MM.1S (cell line): ENCODE data around the gene FBLIM1.

Experiments
- DNase-seq: peaks from one replicate; pipeline ENCODE4 v3.0.0-alpha.2; 2015
- H2AFZ ChIP-seq: fragments of 300-600 bp; sonication (generic); 2 replicates; pipeline ENCODE4 v1.6.0; 2016; ENCODE audit warnings: antibody characterized with exemption, low read length
- H3F3A ChIP-seq: fragments of 300-600 bp; sonication (generic); 2 replicates; pipeline ENCODE4 v1.6.1; 2016; ENCODE audit warnings: mild to moderate bottlenecking, antibody characterized with exemption, low read length, moderate library complexity, mixed read lengths; ENCODE audit not compliant: insufficient read depth
- H3K27ac ChIP-seq: fragments of 300-600 bp; sonication (generic); 2 replicates; pipeline ENCODE4 v1.5.1; 2016; ENCODE audit warnings: mild to moderate bottlenecking, low read length
- H3K27me3 ChIP-seq: fragments of 300-600 bp; sonication (generic); replicated peaks from 2 replicates; pipeline ENCODE4 v1.6.0; 2016; ENCODE audit warnings: low read length; ENCODE audit not compliant: insufficient read depth
- H3K36me3 ChIP-seq: fragments of 300-600 bp; sonication (generic); replicated peaks from 2 replicates; pipeline ENCODE4 v1.6.1; 2016; ENCODE audit warnings: mild to moderate bottlenecking, low read length, mixed read lengths; ENCODE audit not compliant: insufficient read depth
- H3K4me1 ChIP-seq: fragments of 300-600 bp; sonication (generic); 2 replicates; pipeline ENCODE4 v1.6.1; 2016; ENCODE audit warnings: low read length, mixed read lengths
- H3K4me2 ChIP-seq: fragments of 300-600 bp; sonication (generic); 2 replicates; pipeline ENCODE4 v1.6.0; 2016; ENCODE audit warnings: low read depth, low read length
- H3K4me3 ChIP-seq: fragments of 300-600 bp; sonication (generic); 2 replicates; pipeline ENCODE4 v1.5.1; 2016; ENCODE audit warnings: low read length, mixed read lengths
- H3K79me2 ChIP-seq: fragments of 300-600 bp; sonication (generic); 2 replicates; pipeline ENCODE4 v1.6.1; 2016; ENCODE audit warnings: mixed run types, low read length, mixed read lengths
- H3K9ac ChIP-seq: fragments of 300-600 bp; sonication (generic); 2 replicates; pipeline ENCODE4 v1.6.1; 2016; ENCODE audit warnings: low read length, mixed read lengths
- H3K9me2 ChIP-seq: fragments of 300-600 bp; sonication (generic); replicated peaks from 2 replicates; pipeline ENCODE4 v1.6.1; 2016; ENCODE audit warnings: mild to moderate bottlenecking, low read length, mixed read lengths; ENCODE audit not compliant: insufficient read depth
- H3K9me3 ChIP-seq: fragments of 300-600 bp; sonication (generic); replicated peaks from 2 replicates; pipeline ENCODE4 v1.6.1; 2016; ENCODE audit warnings: mild to moderate bottlenecking, low read length, mixed read lengths; ENCODE audit not compliant: insufficient read depth
- H4K20me1 ChIP-seq: fragments of 300-600 bp; sonication (generic); 2 replicates; pipeline ENCODE4 v1.6.1; 2016; ENCODE audit warnings: mild to moderate bottlenecking, low read length, moderate library complexity, mixed read lengths; ENCODE audit not compliant: insufficient read depth
- EZH2 ChIP-seq: fragments of 300-600 bp; sonication (generic); optimal IDR thresholded peaks from 2 replicates; pipeline ENCODE3; 2017; ENCODE audit warnings: low read depth, mild to moderate bottlenecking, antibody characterized with exemption, low read length, mixed read lengths
- EZH2phosphoT487 ChIP-seq: fragments of 300-600 bp; sonication (generic); IDR thresholded peaks from 2 replicates; pipeline ENCODE4 v1.6.1; 2018; ENCODE audit warnings: antibody characterized with exemption, low read length
- TF ChIP-seq, protein P1 (sequence below): fragments of 300-600 bp; sonication (generic); IDR thresholded peaks from 2 replicates; pipeline ENCODE4 v1.5.1; 2016; ENCODE audit warnings: antibody characterized with exemption, low read length, mixed read lengths

FBLIM1 gene

DNA sequence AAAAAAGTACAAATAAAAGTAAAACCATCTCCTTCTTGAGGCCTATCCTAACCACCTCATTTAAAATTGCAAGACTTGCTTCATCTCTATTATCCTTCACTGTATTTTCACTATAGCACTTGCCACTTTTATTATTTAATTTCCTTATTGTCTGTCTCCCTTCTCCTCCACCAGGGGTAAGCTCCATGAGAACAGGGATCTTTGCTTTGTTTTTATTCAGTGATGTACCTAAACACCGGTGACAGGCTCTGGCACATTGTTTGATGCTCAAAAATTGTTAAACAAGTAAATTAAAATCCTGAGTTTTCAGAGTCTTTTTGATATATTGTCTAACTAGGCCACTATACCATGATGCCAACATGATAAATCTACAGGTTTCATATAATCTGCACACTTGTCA is 71.7 kb downstream of the FBLIM1 start:
- H3K36me3 ChIP-seq = no peaks in the 10 kb centered on the region
- H3K79me2 ChIP-seq = peaks cover 16% of the 10 kb centered on the region
- H3K4me3 ChIP-seq = no peak overlapping the region
- no peak overlapping the region for H3K4me2 ChIP-seq
- H3K27ac ChIP-seq = no peak overlapping the region
- TF ChIP-seq EZH2 = no peak
- TF ChIP-seq, protein P1, sequence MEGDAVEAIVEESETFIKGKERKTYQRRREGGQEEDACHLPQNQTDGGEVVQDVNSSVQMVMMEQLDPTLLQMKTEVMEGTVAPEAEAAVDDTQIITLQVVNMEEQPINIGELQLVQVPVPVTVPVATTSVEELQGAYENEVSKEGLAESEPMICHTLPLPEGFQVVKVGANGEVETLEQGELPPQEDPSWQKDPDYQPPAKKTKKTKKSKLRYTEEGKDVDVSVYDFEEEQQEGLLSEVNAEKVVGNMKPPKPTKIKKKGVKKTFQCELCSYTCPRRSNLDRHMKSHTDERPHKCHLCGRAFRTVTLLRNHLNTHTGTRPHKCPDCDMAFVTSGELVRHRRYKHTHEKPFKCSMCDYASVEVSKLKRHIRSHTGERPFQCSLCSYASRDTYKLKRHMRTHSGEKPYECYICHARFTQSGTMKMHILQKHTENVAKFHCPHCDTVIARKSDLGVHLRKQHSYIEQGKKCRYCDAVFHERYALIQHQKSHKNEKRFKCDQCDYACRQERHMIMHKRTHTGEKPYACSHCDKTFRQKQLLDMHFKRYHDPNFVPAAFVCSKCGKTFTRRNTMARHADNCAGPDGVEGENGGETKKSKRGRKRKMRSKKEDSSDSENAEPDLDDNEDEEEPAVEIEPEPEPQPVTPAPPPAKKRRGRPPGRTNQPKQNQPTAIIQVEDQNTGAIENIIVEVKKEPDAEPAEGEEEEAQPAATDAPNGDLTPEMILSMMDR = no peak
- no peak for TF ChIP-seq EZH2phosphoT487
- no peaks in the 10 kb centered on the region for H3K9me2 ChIP-seq
- H3K4me1 ChIP-seq = no peaks in the 10 kb centered on the region
- peaks cover 16% of the 10 kb centered on the region for H3F3A ChIP-seq
- no peaks in the 10 kb centered on the region for H3K9me3 ChIP-seq
- H3K27me3 ChIP-seq = no peaks in the 10 kb centered on the region
- no peak overlapping the region for H2AFZ ChIP-seq
- no peaks in the 10 kb centered on the region for H4K20me1 ChIP-seq
- no peak overlapping the region for H3K9ac ChIP-seq
- DNase-seq = no peak

DNA sequence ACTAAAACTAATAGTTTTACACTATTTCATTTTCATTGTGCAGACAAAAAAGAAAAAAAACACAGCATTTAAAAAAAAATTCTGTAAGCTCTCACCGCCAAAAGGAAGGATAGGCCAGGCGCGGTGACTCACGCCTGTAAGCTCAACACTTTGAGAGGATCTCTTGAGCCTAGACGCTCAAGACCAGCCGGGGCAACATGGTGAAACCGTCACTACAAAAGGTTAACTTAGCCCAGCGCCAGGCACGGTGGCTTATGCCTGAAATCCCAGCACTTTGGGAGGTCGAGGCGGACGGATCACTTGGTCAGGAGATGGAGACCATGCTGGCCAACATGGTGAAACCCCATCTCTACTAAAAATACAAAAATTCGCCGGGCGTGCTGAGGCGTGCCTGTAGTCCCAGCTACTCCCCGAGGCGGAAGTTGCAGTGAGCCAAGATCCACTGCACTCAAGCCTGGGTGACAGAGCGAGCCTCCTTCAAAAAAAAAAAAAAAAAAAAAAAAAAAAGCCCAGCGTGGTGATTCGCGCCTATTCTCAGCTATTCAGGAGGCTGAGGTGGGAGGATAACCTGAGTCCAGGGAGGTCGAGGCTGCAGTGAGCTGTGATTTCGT is 74.6 kb downstream of the FBLIM1 start:
- Histone ChIP-seq H3K4me2 (peak overlapping the region; percentile 85; the same call in 1 of the 2 replicates), H3K27ac (no peak overlapping the region), H2AFZ (no peak overlapping the region), H3K36me3 (no peaks in the 10 kb centered on the region), H3K27me3 (no peaks in the 10 kb centered on the region), H3K79me2 (peaks cover 16% of the 10 kb centered on the region), H3K9me2 (no peaks in the 10 kb centered on the region), H3F3A (peaks cover 22% of the 10 kb centered on the region), H3K4me1 (no peaks in the 10 kb centered on the region), H4K20me1 (no peaks in the 10 kb centered on the region), H3K4me3 (peak overlapping the region; percentile 87), H3K9me3 (no peaks in the 10 kb centered on the region), H3K9ac (peak overlapping the region; percentile 99; the same call in 1 of the 2 replicates)
- TF ChIP-seq EZH2 (no peak), EZH2phosphoT487 (no peak)
- TF ChIP-seq, protein P1 = no peak
- no peak for DNase-seq

DNA sequence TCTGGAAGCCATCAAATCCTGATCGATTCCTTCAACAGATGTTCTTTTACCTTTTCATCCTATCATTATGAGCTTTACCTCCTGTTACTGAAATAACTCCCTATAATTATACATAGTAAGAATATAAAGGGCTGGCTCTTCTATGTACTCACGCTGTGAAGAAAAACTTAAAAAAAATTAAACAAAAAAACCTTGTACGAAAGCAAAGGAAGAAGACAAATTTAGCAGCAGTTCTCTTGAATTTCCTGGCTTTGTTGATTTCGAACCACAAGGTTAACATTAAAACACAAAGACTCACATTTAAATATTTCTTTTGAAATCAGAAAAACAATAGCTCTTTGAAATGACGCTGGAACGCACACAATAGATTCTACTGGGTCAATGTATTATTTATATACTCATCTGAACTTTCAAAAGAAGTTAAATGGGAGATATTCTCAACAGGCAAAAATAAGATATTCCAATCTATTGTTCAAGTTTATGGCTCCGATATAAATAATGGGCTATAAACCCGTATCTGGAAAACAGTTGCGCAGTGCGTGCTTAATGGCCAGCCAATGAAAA is 75.3 kb downstream of the FBLIM1 start:
- H2AFZ ChIP-seq = peak overlapping the region; percentile 71
- peak overlapping the region; percentile 85 for H3K4me2 ChIP-seq
- no peaks in the 10 kb centered on the region for H3K36me3 ChIP-seq
- H3K27me3 ChIP-seq = no peaks in the 10 kb centered on the region
- peak overlapping the region; percentile 100; the same call in 1 of the 2 replicates for H3K27ac ChIP-seq
- H4K20me1 ChIP-seq = no peaks in the 10 kb centered on the region
- no peaks in the 10 kb centered on the region for H3K9me2 ChIP-seq
- TF ChIP-seq, protein P1 = no peak
- no peak for TF ChIP-seq EZH2phosphoT487
- H3F3A ChIP-seq = peaks cover 22% of the 10 kb centered on the region
- peak overlapping the region; percentile 87 for H3K4me3 ChIP-seq
- DNase-seq = no peak
- H3K9me3 ChIP-seq = no peaks in the 10 kb centered on the region
- peak overlapping the region; percentile 99 for H3K9ac ChIP-seq
- H3K4me1 ChIP-seq = no peaks in the 10 kb centered on the region
- peaks cover 16% of the 10 kb centered on the region for H3K79me2 ChIP-seq
